HepG2 (cell line): Measurements from ENCODE around the gene VMO1. TPM values are rescaled to one million over a fixed set of nuclear protein-coding genes. Genes with fewer than 3 reads are reported as not detected.

Experiments used
- ATAC-seq: fragments of 200-7000 bp; cut with Tn5 transposase; 3 replicates; pipeline ENCODE4 v1.9.1; 2020; ENCODE audit warnings: mild to moderate bottlenecking, moderate library complexity
- BruUV-seq: library from RNA; stranded (reverse); fragments of 400-500 nt; replicated peaks from 2 replicates; lab custom pipeline; 2021; lab: Mats Ljungman, UMichigan
- CTCF ChIA-PET: fragments of 300-600 bp; formaldehyde crosslinking; extraction: SDS; loops from one replicate; lab custom pipeline; 2021; ENCODE audit warnings: low total read pairs, inconsistent platforms, low intra/inter-chr PET ratio; lab: Yijun Ruan, JAX
- POLR2A ChIA-PET: fragments of 350-600 bp; sonication (Branson Sonifier 250); formaldehyde crosslinking; loops from one replicate; lab custom pipeline; 2020; ENCODE audit warnings: antibody characterized with exemption, inconsistent platforms; lab: Yijun Ruan, JAX
- DNase-seq: peaks from one replicate; pipeline ENCODE4 v3.0.0-alpha.2; 2015; ENCODE audit warnings: low spot score
- FAIRE-seq: peaks from 3 replicates; lab custom pipeline; 2011; peaks lifted over from hg19 to GRCh38; lab: Jason Lieb, UNC
- H2AFZ ChIP-seq: one replicate; pipeline ENCODE4 v1.6.1; 2011; ENCODE audit warnings: low read length, inconsistent platforms
- H3K27ac ChIP-seq: fragments of 300-600 bp; 3 replicates; pipeline ENCODE4 v1.8.0; 2011; ENCODE audit warnings: mixed run types, mild to moderate bottlenecking, mixed read lengths, low read length, inconsistent platforms; ENCODE audit not compliant: insufficient read depth; ENCODE audit errors: extremely low read length
- H3K27me3 ChIP-seq, 2 experiments: fragments of 200-600 bp in 1 of 2; 2 replicates in 1 of 2; 3 replicates in 1 of 2; pipeline versions ENCODE4 v1.6.0 to v1.8.0; 2011; ENCODE audit warnings: low read length in 2 of 2, mild to moderate bottlenecking in 2 of 2, moderate library complexity in 2 of 2, inconsistent platforms in 1 of 2; ENCODE audit not compliant: insufficient read depth in 2 of 2, control insufficient read depth in 1 of 2
- H3K36me3 ChIP-seq, 2 experiments: fragments of 200-600 bp in 1 of 2; replicated peaks in 1 of 2; 2 replicates in 1 of 2; 3 replicates in 1 of 2; pipeline versions ENCODE4 v1.5.1 to v1.8.0; 2011; ENCODE audit warnings: low read length in 2 of 2, inconsistent platforms in 1 of 2; ENCODE audit not compliant: insufficient read depth in 2 of 2, control insufficient read depth in 1 of 2
- H3K4me1 ChIP-seq: 2 replicates; pipeline ENCODE4 v1.5.1; 2012; ENCODE audit warnings: low read length, inconsistent platforms; ENCODE audit not compliant: insufficient read depth
- H3K4me2 ChIP-seq: 2 replicates; pipeline ENCODE4 v1.6.0; 2011; ENCODE audit warnings: low read depth, low read length, inconsistent platforms
- H3K4me3 ChIP-seq, 3 experiments: fragments of 200-600 bp in 1 of 3; sonication (generic), shearing (Covaris generic) in 1 of 3; replicated peaks in 1 of 3; 2 replicates each; pipeline ENCODE4 v1.5.1; 2011 to 2016; ENCODE audit warnings: low read length in 3 of 3, inconsistent platforms in 2 of 3, low read depth in 2 of 3, mild to moderate bottlenecking in 2 of 3, control low read depth in 1 of 3, mixed read lengths in 1 of 3; ENCODE audit not compliant: insufficient read depth in 1 of 3
- H3K79me2 ChIP-seq: one replicate; pipeline ENCODE4 v1.6.1; 2011; ENCODE audit warnings: low read length, inconsistent platforms; ENCODE audit not compliant: insufficient read depth
- H3K9ac ChIP-seq: 2 replicates; pipeline ENCODE4 v1.6.0; 2011; ENCODE audit warnings: mild to moderate bottlenecking, low read depth, low read length, inconsistent platforms; ENCODE audit not compliant: insufficient read depth
- H3K9me3 ChIP-seq: 2 replicates; pipeline ENCODE4 v1.5.1; 2012; ENCODE audit warnings: mild to moderate bottlenecking, low read length
- H4K20me1 ChIP-seq: 2 replicates; pipeline ENCODE4 v1.6.0; 2011; ENCODE audit warnings: inconsistent platforms, mild to moderate bottlenecking, low read length, moderate library complexity; ENCODE audit not compliant: insufficient read depth
- CHCHD3 ChIP-seq: sonication (generic); formaldehyde crosslinking; IDR thresholded peaks from 2 replicates; pipeline ENCODE4 v1.8.0; 2022; ENCODE audit warnings: mild to moderate bottlenecking, missing genetic modification reagents, moderate library complexity
- FOXP1 ChIP-seq, 2 experiments: fragments of 450-650 bp in 1 of 2; IDR thresholded peaks; 2 replicates each; pipeline ENCODE4 v1.6.1; 2017 to 2018; ENCODE audit warnings: antibody characterized with exemption in 1 of 2
- KAT2B ChIP-seq: fragments of 150-350 bp; IDR thresholded peaks from 2 replicates; pipeline ENCODE4 v1.6.1; 2014; ENCODE audit warnings: low read depth, low read length, borderline replicate concordance
- SMARCE1 ChIP-seq: fragments of 450-650 bp; IDR thresholded peaks from 2 replicates; pipeline ENCODE4 v1.6.1; 2017; ENCODE audit warnings: borderline replicate concordance
- THYN1 ChIP-seq: sonication (generic); formaldehyde crosslinking; IDR thresholded peaks from 2 replicates; pipeline ENCODE4 v1.8.1; 2023; ENCODE audit warnings: low read depth, mild to moderate bottlenecking, moderate library complexity, missing genetic modification reagents, borderline replicate concordance
- ZBTB21 ChIP-seq: sonication (generic); formaldehyde crosslinking; IDR thresholded peaks from 2 replicates; pipeline ENCODE4 v1.4.0; 2020; ENCODE audit warnings: missing genetic modification reagents
- ZFP90 ChIP-seq: sonication (generic); formaldehyde crosslinking; IDR thresholded peaks from 2 replicates; pipeline ENCODE4 v1.8.0; 2022; ENCODE audit warnings: missing genetic modification reagents, mild to moderate bottlenecking, inconsistent platforms, borderline replicate concordance
- ZNF644 ChIP-seq: IDR thresholded peaks from 2 replicates; pipeline ENCODE4 v1.6.1; 2016; ENCODE audit warnings: low read depth
- ZNF773 ChIP-seq: sonication (generic); formaldehyde crosslinking; IDR thresholded peaks from 2 replicates; pipeline ENCODE4 v1.4.0; 2020; ENCODE audit warnings: missing genetic modification reagents, borderline replicate concordance
- WGBS: methylation state at CpG from one replicate; pipeline ENCODE4 v1.1.6; 2017; ENCODE audit warnings: low lambda C conversion rate; 5-methylcytosine and 5-hydroxymethylcytosine counted together
- in situ Hi-C: cut with HindIII; loops from 2 replicates; pipeline ENCODE4 v1.10.0; 2017; ENCODE audit warnings: low pct_unique_long_range_greater_than_20kb; ENCODE audit not compliant: extremely low pct_ligation_motif_present
- intact Hi-C: fragments of 100-400 bp; cut with micrococcal nuclease; formaldehyde crosslinking; loops from one replicate; pipeline ENCODE4 v1.10.0; 2022; ENCODE audit not compliant: unreplicated experiment
- polyA plus RNA-seq, 8 experiments: library from polyadenylated mRNA; depleted of rRNA in 3 of 8; stranded (reverse) in 7 of 8; unstranded in 1 of 8; fragments of >200 nt; fragmentation: Illumina TruSeq in 4 of 8; extraction: Trizol in 4 of 8; gene quantifications; 2 replicates each; pipeline versions ENCODE4 v1.2.1 to v1.2.3, GENCODE V29; 2011 to 2016; ENCODE audit warnings: low read depth in 4 of 8, missing spikeins in 1 of 8, mixed read lengths in 1 of 8; ENCODE audit not compliant: insufficient read depth in 1 of 8
- total RNA-seq, 5 experiments: library from RNA; depleted of rRNA; stranded (reverse); fragments of >200 nt; fragmentation: Illumina TruSeq; extraction: Trizol; gene quantifications; 2 replicates each; pipeline ENCODE4 v1.2.3, GENCODE V29; 2016; ENCODE audit warnings: low read depth in 1 of 5
- TF ChIP-seq, protein P1 (sequence below): sonication (generic); formaldehyde crosslinking; IDR thresholded peaks from 2 replicates; pipeline ENCODE4 v1.8.0; 2022; ENCODE audit warnings: missing genetic modification reagents, low read depth, mild to moderate bottlenecking, borderline replicate concordance
- TF ChIP-seq, protein P2 (sequence below): sonication (generic); formaldehyde crosslinking; IDR thresholded peaks from 2 replicates; pipeline ENCODE4 v1.5.1; 2020; ENCODE audit warnings: mild to moderate bottlenecking, missing genetic modification reagents, borderline replicate concordance
- TF ChIP-seq, protein P3 (sequence below): sonication (generic); formaldehyde crosslinking; IDR thresholded peaks from 2 replicates; pipeline ENCODE4 v1.4.0; 2020; ENCODE audit warnings: missing genetic modification reagents, borderline replicate concordance
- TF ChIP-seq, protein P4 (sequence below): sonication (generic); formaldehyde crosslinking; conservative IDR thresholded peaks from 2 replicates; pipeline ENCODE4 v1.4.0; 2020; ENCODE audit warnings: missing genetic modification reagents

Gene VMO1
- total and polyA plus RNA-seq, 2 of the 13 experiments (the other 11 are each of a cell fraction or from before 2014, with no cell fraction given), result not detected

DNA sequence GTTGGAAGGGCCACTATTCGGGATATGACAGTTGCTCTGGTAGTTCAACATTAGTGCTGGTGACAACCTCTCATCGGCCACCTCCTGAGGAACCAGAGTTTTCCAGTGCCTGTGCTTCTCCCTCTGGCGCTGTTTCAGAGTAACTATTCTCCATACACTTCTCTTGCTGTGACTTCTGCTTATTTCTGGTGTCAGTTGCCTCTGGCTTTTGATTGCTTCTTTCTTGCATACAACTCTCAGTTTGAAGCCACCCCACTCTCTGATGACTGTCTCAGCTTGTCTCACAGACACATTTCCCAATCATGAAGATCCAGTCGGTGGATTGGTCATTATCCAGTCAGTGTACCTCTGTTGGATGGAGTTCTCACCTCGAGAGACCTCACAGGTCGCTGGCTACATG lies 17.9 kb downstream of the VMO1 start:
- ATAC-seq (no peak), DNase-seq (no peak), FAIRE-seq (no peak)
- Histone ChIP-seq H3K9me3 (no peaks in the 10 kb centered on the region), H3K79me2 (peaks cover 20% of the 10 kb centered on the region), H3K9ac (no peak overlapping the region), H3K4me2 (no peak overlapping the region), H2AFZ (peak overlapping the region; percentile 22), H3K27ac (peak overlapping the region; percentile 20), H3K27me3 (no peaks in the 10 kb centered on the region; a peak in 1 of 5 replicates), H3K4me3 (no peak overlapping the region), H3K4me1 (peaks cover 51% of the 10 kb centered on the region), H3K36me3 (no peaks in the 10 kb centered on the region; a peak in 1 of 5 replicates), H4K20me1 (no peaks in the 10 kb centered on the region)
- BruUV-seq, result no TSS peak
- ChIA-PET CTCF (no interaction called here), POLR2A (no interaction called here)
- in situ Hi-C loops, result no loop called here
- WGBS, result 82% methylated on average over 6 of the region's 6 CpGs
- intact Hi-C loops, result no loop called here
- TF ChIP-seq ZNF644 (CRISPR knock-in tag) (no peak), SMARCE1 (no peak), ZBTB21 (CRISPR knock-in tag) (no peak), FOXP1 (IDR thresholded peaks at IDR 0.05) (no peak), FOXP1 (CRISPR knock-in tag; IDR thresholded peaks at IDR 0.05) (no peak), CHCHD3 (CRISPR knock-in tag) (no peak), KAT2B (no peak), ZNF773 (CRISPR knock-in tag) (no peak), THYN1 (no peak), ZFP90 (CRISPR knock-in tag) (no peak)
- TF ChIP-seq, protein P1, sequence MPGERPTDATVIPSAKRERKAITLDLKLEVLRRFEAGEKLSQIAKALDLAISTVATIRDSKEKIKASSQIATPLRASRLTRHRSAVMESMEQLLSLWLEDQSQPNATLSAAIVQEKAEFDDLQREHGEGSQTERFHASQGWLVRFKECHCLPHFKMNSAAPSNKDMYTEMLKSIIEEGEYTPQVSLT (CRISPR knock-in tag), result no peak
- TF ChIP-seq, protein P2, sequence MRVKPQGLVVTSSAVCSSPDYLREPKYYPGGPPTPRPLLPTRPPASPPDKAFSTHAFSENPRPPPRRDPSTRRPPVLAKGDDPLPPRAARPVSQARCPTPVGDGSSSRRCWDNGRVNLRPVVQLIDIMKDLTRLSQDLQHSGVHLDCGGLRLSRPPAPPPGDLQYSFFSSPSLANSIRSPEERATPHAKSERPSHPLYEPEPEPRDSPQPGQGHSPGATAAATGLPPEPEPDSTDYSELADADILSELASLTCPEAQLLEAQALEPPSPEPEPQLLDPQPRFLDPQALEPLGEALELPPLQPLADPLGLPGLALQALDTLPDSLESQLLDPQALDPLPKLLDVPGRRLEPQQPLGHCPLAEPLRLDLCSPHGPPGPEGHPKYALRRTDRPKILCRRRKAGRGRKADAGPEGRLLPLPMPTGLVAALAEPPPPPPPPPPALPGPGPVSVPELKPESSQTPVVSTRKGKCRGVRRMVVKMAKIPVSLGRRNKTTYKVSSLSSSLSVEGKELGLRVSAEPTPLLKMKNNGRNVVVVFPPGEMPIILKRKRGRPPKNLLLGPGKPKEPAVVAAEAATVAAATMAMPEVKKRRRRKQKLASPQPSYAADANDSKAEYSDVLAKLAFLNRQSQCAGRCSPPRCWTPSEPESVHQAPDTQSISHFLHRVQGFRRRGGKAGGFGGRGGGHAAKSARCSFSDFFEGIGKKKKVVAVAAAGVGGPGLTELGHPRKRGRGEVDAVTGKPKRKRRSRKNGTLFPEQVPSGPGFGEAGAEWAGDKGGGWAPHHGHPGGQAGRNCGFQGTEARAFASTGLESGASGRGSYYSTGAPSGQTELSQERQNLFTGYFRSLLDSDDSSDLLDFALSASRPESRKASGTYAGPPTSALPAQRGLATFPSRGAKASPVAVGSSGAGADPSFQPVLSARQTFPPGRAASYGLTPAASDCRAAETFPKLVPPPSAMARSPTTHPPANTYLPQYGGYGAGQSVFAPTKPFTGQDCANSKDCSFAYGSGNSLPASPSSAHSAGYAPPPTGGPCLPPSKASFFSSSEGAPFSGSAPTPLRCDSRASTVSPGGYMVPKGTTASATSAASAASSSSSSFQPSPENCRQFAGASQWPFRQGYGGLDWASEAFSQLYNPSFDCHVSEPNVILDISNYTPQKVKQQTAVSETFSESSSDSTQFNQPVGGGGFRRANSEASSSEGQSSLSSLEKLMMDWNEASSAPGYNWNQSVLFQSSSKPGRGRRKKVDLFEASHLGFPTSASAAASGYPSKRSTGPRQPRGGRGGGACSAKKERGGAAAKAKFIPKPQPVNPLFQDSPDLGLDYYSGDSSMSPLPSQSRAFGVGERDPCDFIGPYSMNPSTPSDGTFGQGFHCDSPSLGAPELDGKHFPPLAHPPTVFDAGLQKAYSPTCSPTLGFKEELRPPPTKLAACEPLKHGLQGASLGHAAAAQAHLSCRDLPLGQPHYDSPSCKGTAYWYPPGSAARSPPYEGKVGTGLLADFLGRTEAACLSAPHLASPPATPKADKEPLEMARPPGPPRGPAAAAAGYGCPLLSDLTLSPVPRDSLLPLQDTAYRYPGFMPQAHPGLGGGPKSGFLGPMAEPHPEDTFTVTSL, result no peak
- TF ChIP-seq, protein P3, sequence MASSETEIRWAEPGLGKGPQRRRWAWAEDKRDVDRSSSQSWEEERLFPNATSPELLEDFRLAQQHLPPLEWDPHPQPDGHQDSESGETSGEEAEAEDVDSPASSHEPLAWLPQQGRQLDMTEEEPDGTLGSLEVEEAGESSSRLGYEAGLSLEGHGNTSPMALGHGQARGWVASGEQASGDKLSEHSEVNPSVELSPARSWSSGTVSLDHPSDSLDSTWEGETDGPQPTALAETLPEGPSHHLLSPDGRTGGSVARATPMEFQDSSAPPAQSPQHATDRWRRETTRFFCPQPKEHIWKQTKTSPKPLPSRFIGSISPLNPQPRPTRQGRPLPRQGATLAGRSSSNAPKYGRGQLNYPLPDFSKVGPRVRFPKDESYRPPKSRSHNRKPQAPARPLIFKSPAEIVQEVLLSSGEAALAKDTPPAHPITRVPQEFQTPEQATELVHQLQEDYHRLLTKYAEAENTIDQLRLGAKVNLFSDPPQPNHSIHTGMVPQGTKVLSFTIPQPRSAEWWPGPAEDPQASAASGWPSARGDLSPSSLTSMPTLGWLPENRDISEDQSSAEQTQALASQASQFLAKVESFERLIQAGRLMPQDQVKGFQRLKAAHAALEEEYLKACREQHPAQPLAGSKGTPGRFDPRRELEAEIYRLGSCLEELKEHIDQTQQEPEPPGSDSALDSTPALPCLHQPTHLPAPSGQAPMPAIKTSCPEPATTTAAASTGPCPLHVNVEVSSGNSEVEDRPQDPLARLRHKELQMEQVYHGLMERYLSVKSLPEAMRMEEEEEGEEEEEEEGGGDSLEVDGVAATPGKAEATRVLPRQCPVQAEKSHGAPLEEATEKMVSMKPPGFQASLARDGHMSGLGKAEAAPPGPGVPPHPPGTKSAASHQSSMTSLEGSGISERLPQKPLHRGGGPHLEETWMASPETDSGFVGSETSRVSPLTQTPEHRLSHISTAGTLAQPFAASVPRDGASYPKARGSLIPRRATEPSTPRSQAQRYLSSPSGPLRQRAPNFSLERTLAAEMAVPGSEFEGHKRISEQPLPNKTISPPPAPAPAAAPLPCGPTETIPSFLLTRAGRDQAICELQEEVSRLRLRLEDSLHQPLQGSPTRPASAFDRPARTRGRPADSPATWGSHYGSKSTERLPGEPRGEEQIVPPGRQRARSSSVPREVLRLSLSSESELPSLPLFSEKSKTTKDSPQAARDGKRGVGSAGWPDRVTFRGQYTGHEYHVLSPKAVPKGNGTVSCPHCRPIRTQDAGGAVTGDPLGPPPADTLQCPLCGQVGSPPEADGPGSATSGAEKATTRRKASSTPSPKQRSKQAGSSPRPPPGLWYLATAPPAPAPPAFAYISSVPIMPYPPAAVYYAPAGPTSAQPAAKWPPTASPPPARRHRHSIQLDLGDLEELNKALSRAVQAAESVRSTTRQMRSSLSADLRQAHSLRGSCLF, result no peak
- TF ChIP-seq, protein P4, sequence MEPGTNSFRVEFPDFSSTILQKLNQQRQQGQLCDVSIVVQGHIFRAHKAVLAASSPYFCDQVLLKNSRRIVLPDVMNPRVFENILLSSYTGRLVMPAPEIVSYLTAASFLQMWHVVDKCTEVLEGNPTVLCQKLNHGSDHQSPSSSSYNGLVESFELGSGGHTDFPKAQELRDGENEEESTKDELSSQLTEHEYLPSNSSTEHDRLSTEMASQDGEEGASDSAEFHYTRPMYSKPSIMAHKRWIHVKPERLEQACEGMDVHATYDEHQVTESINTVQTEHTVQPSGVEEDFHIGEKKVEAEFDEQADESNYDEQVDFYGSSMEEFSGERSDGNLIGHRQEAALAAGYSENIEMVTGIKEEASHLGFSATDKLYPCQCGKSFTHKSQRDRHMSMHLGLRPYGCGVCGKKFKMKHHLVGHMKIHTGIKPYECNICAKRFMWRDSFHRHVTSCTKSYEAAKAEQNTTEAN, result no peak
